HG03354 (cell line): ENCODE data around the gene SOHLH2.

Experiments
- ATAC-seq: cut with Tn5 transposase; IDR thresholded peaks from one replicate; pipeline ENCODE4 v1.9.1; 2021; ENCODE audit warnings: mild to moderate bottlenecking; ENCODE audit not compliant: unreplicated experiment, poor library complexity, severe bottlenecking

Gene SOHLH2

DNA sequence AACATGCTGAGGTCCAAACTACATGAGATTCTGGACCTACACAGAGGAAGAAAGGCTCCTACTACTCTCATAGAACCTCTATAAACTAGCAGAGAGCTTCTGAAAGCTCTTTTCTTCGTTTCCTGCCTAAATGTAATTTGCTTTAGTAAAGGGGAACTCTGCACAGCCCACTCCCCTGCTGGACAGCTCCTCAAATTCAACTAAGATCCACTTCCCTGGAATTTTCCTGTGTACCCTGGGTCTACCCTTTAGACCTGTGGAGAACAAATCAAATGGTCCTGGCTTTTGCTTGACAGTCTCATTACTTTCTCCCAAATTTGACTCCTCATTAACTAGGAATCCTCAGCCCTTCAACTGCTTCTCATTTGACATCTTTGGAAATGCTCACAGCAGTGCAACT, 79.7 kb downstream of the SOHLH2 start:
- ATAC-seq: no peak

GRCh38 chr13:36133950-36134626, 80.3 kb downstream of the SOHLH2 start:
- no peak for ATAC-seq

DNA sequence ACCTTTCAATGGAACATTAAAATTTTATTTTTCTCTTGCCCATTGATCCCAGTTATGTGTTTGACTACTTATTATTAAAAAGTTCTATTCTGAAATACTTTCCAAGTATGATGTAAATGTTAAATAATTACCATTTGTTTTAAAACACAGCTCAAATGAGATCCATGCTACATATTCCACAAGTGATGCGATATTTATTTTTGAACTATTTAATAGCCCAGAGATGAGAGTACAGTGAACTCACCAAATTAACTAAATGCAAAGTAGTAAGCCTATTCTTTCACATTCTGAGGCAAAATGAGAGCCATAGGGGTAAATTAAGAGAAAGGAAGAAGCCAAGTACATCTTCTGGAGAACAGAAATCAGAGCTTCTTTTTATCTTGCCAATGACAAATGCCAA, 82.0 kb downstream of the SOHLH2 start:
- ATAC-seq: no peak

DNA sequence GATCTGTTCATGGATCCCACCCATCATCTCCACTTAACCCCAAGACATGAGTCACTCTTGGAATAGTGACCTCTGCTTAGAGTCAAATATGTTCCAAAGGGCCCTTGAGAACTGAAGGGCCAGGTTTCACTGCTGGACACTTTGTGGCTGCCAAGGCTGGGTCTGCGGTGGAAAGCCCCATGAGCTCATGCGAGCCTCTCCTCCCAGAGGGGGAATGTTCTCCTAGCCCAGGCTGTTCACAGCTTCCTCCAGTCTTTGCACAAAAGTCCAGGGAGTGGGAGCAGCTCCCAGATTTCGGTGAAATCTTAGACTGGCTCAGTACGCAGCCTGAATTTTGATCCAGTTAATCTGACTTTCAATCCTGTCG, 82.4 kb downstream of the SOHLH2 start:
- ATAC-seq: no peak

DNA sequence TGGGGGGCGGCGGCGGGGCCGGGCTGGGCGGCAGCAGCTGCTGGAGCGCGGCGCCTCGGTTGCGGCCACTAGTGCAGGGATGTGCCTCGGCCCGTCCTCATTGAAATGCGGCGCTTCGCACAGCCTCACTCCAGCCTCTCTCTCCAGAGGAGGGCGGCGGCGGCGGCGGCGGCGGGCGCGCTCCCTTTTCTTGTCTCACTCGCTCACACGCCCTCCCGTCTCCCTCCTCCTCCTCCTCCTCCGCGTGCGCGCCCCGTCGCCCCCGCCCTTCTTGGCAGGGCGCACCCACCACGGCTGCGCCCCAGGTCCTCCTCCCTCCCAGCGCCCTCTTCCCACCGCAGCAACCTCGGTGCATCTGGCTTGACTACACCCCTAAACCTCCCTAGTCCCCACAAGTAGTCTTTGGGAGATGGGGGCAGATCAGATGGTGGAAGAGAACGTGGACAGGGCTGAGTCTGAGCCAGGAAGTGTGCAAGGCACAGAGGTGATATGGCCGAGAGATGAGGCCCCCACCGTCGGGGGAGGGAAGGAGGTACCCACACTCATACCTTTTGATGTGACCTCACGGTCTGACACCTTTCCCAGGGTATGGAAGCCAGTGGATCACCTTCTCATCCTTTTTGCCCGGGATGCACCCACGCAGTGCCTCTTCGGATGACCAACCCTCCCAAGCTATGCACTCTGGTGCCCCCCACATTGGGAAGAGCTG, 83.0 kb downstream of the SOHLH2 start, which contains the start of gene DCLK1:
Gene DCLK1, minus strand, starts transcription at position 161 of the 709 bp plus-strand sequence.
- no peak for ATAC-seq

DNA sequence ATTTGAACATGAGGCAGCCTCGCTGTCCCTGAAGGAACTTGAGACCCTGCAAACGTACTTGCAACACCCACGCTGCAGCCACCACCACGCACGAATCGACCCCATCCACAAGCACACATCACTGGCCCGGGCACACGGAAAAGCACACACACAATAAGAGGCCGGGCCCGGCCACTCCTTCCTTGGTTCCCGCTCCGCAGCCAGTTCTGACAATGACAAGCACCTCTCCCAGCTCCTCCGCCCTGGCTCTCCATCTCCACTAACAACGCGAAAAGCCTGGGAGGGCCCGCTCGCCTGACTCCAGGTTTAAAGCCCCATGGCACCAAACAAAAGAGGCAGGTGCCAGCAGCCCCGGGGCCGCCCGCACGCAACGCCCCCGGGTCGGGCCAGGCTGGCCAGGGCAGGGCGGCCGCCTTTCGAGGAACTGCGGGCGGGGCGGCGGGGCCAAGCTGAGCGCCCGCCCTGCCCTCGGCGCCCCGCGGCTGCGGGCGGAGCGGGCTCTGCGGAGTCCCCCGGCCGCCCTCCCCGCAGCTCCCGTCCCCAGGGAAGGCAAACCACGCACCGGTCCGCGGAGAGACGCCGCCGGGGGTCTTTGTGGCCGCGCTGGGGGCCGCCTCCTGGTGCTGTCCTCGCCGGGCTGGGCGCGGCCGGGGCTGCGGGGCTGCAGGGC, 83.7 kb downstream of the SOHLH2 start:
- ATAC-seq: no peak

DNA sequence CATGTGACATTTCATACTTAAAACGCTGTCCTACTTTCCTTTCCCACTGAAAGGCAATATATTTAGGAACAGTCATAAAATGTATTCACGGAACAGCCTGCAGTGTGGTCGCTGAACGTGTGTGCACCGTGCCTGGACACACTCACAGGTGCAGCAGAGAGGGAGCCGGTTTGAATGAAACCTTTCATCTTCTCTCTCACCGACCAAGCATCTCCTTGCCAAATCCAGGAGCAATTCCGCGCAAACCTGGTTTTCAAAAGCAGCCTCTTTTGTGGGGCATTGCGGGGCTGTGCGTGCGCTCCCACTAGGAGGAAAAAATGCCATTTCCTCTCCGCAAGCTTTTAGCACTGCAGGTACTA, 84.2 kb downstream of the SOHLH2 start:
- ATAC-seq: no peak

GRCh38 chr13:36129539-36129938, 84.8 kb downstream of the SOHLH2 start:
- ATAC-seq: no peak

- ATAC-seq: no peak
Observed at GRCh38 chr13:36126491-36126890, 87.9 kb downstream of the SOHLH2 start.

DNA sequence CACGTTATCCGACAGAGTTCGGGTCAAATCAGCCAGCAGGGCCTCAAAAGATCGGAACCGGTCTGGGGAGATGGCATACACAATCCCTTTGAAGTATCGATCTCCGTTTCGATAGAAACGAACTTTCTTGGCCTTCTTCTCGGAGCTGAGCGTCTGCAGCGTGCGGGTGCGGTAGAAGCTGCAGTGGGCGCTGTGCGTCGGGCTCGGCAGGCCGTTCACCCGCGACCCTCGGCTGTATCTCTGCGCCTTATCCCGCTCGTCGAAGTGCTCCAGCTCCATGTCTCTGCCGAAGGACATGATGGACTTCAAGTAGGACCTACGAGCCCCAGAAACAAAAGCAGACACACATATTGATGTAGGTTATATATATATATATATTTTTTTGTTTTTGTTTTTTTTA, 88.5 kb downstream of the SOHLH2 start:
- no peak for ATAC-seq

DNA sequence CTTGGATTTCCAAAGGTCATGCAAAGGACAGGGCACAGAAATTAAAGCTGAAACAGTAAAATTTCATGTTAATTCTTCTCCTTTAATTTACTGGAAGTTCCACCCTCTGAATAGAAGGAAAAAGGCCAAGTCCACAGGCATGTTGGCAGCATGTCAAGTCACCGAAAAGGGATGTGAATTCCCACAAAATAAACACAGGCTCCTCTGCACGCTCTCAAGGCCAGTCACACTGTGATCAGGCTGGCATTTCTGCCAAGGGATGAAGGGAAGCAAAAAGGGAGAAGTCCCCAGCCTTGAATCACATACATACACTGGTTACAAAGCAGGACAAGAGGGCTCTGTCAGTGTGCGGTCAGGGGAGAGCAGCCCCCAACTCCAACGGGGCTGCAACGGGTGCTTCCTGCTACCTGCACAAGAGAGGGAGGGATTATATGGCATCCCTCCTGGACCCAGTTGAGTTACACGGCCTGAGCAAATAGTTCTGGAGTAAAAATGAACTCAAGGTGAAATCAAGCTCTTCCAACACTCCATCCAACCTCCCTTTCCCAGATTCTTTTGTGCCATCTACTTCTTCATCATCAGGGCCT, 90.0 kb downstream of the SOHLH2 start:
- ATAC-seq: no peak
